GM18520 (cell line): ENCODE measurements around the gene MYO10.
"Not testable (repeated sequence)": the region's sequence is repeated elsewhere in the genome, so short reads cannot be mapped to it uniquely, and the experiment has no call there.

Source experiments
- ATAC-seq: cut with Tn5 transposase; IDR thresholded peaks from one replicate; pipeline ENCODE4 v1.9.1; 2021; ENCODE audit not compliant: unreplicated experiment

The MYO10 gene

DNA sequence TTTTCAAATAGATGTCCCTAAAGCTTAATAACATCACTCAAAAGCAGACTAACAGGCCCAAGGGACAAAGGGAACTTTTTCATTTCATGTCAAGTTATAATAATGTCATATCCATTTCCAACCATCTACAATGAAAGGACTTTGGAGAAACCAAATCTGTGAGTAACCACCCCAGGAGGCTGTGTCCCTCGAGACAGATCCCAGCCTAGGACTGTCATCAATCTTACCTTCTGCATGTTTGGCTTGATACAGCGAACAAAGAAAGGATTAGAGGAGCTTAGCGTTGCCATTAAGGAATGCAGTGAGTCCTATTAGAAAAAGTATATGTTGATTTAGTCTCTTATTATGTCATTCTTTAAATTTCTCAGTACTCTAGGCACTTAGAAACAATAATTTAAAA is 181.5 kb downstream of the MYO10 start:
- ATAC-seq, result no peak

DNA sequence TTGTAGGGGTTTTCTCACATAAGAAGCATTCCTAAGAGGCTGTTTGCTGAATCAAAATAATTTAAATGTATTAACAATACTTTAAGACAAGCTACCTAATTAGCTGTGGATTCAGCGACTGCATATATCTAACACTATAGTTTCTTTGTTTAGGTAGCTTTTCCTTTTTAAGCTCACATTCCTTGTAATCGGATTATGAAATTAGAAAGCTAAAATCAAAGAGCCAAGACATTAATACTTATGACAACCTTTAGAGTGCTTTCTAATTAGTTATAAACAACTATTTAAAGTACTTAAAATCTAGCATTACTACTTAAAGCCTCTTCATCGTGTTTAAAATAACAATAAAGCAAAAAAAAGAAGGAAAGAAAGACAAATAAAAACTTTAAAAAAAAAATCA is 182.0 kb downstream of the MYO10 start:
- no peak for ATAC-seq

DNA sequence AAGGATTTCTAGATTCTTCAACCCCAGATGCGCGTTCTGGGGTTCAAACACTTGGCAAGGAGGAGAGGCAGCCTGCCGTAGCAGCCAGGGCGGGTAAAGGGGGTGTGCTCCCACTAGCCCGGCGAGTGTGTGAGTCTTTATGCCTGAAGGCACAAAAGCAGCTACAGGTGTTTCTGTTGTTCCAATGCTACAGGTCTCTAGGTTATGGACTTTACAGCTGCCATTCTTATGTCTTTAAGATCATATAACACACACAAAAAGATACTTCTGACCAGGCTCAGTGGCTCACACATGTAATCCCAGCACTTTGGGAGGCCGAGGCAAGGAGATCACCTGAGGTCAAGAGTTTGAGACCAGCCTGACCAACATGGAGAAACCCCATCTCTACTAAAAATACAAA is 185.6 kb downstream of the MYO10 start:
- no peak for ATAC-seq

DNA sequence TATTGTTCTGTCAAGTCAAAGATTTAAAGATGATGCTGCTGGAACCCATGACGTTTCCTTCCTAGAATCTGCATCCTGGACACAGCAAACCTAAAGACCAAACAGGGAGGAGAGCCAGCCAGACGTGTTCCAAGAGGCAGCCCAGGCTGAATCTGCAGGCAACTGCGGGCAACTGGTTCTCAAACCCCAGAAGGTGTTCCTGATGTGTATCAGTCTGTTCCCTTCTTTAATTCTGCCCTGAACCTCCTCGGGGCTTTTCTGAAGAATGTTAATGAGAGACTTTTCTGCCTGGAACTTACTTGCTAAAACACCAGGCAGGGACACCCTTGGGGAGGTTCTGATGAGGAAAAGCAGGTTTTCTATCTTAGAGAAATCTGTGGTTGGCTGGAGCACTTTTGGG is 186.5 kb downstream of the MYO10 start:
- no peak for ATAC-seq

DNA sequence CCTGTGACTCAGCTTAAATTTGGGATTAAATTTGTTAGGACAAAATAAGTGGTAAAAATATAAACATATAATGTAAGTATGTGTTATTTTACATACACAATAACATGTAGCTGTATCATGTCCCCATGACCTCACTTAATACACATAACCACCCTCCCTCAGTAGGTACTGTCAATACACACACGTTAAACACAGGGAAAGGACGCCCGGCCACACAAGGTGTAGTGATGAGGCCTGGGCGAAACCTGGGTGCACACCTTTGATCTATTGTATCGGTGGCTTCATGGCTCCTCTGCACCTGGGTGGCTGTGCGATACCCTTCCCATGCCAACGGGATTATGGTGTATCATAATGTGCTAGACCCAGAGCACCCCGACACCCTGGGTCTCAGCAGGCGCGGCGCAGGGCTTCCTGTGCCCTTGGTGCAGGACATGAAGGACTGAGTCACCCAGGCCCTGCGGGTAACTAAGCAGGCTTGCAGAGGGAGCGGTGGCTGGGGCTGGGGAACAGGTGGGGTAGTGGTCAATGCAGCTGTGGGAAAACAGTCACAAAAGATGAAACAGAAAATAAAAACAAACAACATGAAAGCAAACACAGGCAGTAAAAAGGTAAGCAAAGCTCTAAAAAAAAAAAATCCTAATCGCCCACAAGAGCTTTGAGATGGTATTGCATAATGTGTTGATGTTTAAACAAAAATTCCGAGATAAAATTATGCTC is 191.8 kb downstream of the MYO10 start:
- ATAC-seq, result no peak

DNA sequence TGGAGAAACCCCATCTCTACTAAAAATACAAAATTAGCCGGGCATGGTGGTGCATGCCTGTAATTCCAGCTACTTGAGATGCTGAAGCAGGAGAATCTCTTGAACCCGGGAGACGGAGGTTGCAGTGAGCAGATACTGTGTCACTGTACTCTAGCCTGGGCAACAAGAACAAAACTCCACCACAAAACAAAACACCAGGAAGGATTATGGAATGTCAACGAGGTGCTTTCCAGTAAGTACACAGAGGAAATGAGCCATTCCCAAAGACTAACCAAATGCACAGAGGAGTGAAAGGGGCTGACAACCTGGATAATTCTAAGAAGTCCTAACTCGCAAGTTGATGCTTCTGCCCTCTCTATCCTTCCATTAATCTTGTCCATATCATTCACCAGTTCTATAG is 193.2 kb downstream of the MYO10 start:
- ATAC-seq, result no peak

DNA sequence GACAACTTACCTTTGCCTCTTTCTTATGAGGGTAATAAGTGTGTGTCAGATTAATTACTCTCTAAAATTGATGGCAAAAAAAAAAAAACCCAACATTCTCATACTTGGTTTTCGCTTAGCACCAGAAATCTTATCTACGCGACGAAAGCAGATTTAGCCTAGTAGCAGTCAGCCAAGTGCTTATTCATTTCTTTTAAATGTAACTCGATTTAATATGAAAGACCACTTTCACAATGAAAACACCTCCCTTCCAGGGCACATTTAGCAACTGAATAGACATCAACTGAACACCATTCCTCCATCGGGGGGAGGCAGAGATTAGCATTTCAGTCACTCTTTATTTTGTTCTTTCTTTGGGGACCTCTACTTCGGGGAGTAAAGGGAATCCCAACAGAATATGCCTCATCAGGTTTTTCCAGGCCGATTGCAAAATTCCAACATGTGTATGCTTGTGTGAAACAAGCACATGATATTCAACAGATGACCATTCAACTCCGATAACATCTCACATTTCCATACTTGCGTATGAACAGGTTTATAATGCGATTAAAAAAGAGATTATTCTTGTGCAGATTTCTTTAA is 195.2 kb downstream of the MYO10 start:
- ATAC-seq, result no peak

DNA sequence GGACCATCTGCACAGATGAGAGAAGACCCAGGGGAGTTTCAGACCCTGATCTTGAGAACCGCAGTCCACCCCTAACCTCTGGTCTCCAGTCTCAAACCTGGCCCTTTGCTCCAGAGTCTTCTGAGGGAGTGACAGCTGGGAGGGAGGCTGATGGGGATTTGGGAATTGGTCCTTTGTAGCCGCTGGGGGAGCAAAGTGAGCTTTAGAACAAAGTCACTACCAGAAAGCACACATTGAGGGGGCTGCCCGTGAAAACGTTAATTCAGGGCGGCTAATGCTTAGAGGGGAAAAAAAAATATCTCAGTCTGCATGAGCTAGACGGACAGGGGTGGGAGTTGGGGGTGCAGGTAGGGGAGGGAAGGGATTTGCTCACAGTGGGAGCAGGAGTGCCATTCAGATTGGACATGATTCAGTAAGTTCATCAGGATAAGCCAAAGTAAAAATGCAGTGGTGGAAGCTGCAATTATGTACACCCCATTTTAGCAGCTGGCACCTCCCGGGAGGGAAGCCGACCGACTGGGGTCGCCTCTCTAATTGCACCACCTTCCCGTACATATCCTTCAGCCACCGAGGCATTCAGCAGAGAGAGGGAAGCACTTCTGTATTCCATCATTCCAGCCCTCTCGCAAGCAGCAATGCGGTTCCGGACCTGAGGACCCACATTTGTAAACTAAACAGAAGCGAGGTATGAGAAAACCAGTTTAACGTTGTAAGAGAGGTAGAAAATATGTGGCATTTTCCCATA is 195.8 kb downstream of the MYO10 start:
- ATAC-seq, result no peak

DNA sequence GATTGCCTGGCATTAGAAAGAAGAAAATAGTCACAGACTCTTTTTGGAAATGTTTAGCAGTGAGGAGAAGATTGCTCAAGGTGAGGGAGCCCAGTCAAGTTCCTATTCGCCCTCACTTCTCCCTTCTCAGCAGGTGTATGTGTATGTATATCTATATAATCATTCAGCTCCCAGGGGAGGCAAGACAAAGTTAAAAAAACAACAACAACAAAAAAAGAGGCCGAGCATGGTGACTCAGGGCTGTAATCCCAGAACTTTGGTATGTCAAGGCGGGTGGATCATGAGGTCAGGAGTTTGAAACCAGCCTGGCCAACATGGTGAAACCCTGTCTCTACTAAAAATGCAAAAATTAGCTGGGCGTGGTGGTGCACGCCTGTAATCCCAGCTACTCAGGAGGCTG is 197.7 kb downstream of the MYO10 start:
- ATAC-seq, result not testable (repeated sequence)

DNA sequence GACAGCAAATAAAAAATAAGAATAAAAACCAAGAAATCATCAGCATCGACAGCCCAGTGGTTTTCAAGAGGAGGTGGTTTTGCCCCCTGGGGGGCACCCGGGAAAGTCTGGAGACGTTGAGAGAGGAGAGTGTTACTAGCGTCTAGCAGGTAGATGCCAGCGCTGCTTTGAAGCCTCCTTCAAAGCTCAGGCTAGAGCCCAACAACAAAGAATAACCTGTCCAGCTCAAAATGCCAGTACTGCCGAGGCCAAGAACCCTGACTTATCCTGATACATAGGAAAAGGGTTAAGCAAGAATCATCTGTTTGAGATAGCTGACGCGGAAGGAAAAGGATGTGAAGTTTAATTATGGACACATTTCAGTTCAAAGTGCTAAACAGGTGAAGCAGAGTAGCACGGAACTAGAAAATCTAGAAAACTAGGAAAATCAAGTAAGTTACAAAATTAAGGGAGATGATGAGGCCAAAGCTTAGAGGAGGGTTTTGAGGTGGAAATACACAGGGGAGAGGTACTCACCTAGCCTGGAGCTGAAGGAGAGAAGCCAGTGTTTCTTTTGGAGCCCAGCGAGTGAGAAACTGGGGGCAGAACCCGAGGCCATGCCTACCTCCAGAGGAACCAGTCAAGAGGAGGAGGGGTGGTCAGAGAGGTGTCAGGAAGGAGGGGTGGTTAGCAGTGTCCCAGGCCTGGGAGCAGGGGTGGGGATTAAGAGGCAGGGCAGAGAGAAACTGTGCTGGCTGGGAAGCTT is 198.3 kb downstream of the MYO10 start:
- ATAC-seq, result no peak

DNA sequence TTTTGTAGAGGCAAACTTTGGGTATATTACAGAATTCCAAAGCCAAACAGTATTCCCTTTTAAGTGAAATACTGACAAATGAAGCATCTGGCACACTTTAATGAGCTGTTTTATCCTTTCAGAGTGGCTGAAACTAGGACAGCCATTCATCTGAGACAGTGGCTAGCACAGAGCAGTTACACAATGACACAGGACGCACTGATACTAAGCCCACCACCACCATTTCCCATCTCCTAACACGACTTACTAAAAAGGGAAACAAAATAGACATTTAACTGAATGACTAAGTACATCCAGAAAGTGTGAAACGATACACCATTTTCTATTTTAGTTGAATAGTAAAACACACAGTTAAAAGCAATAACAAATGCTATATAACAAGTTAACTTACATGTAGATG is 198.9 kb downstream of the MYO10 start:
- no peak for ATAC-seq

DNA sequence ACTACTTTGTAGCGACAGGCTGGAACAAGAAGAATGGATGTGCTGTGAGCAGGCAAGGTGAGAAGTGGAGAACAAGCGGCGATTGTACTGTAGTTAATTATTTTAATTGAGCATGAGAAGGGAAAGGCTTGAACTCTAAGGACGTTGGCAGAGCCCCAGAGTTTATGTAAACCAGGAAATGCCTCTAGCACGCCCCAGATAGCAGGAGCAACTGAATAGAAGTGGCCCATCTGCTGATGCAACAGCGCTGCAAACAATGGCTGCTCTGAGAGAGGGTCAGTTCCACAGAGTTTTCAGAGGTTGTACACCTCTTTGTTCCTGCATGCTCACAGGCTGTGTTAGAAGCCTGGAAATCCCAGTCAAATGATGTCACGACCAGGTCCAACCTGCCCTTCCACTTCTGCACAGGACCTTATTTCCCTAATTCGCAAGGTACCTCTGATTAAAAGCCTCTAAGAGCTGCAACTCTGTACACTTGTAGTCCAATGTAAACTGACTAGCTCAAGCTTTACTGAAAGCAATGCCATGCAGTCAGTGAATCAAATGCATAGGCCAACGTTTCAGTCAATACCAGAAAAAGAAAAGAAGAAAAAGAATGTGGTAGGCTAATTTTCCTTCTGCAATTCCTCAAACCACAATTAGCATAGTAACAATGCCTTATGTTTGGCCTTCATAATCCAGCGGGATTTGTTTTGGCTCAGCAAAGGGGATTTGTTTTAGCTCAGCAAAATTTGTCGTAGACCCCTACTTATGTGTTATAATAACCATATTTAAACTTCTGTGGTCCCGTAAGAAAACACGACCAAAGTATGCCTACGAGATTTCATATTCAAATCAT is 199.7 kb downstream of the MYO10 start:
- ATAC-seq, result no peak

DNA sequence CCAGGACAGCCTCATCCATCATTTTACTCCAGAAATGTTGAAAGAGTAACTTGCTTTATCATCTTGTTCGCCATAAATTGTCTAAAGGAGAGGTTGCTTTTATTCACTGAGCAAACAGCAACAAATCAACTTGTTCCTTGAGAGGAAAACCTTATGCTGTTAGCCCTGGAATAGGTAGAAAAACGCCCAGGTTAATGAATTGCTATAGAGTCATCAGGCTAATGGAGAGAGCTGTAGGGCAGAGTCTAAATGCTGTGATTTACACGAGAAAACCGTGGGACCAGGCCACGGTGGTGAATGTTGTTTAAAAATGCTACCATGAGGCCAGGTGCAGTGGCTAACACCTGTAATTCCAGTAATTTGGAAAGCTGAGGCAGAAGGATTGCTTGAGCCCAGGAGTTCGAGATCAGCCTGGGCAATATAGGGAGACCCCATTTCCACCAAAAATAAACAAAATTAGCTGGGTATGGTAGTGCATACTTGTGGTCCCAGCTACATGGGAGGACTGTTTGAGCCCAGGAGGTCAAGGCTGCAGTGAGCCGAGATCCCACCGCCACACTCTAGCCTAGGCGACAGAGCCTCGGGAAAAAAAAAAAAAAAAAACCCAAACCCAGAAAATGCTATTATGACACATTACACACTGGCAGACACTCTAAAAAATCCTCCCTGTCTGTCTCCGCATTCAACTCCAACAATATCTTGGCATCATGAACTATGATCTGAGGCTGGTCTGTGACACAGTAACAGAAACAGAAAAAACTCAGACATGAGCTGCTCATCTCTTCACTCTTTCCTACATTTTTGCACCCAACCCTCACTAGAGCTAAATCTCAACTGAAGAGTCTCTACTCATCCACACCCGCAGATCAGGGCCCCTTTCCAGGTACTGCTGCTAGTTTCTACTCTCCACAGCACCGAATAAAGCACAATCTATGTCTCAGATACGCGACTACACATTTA is 200.7 kb downstream of the MYO10 start:
- no peak for ATAC-seq

DNA sequence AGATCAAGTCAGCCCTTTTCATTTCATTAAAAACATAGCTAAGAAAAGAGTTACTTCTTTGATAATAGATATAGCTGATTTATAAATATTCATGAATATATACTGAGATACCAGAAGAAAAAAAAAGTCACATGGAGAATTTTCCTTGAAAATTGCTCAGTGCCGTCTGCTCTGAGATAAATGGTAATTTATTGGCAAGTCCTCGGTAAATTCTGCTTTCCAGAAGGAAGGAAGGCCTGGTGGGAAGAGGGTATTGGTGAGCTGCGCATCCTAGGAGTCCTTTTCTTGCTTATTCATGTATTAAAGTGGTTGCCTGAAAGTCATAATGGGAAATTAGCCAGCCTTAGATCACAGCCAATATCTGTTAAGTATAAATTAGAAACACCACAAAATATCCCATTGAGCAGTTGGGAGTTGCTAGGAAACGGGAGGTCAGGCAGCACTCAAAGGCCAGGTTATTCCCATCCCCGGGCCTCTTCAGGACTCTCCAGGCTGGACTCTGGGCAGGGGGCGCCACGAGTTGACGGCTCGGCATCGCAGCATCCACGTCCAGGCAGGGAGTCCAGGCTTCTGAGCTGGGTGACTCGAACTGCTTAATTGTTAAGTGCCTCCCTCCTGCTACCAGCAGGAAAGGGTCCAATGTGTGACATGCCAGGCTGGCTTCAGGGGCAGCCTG is 202.6 kb downstream of the MYO10 start:
- ATAC-seq, result no peak

DNA sequence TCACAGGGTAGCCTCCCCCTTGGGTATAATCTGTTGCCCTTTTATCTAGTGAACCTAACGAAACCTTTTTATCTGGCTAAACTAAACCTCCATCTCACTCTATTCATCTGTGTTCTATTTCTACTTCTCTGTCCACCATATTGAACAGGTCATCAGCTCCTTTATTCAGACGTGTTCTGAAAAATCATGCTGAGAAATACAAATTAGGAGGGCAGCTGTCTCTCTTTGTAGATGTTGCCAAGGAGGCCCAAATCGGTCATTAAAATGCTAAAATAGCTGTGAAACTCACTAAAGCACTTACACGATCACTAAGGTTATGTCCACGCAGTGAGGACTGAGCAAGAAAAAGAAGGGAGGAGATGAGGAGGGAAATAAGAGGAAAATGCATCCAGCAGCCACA is 203.7 kb downstream of the MYO10 start:
- ATAC-seq, result no peak

DNA sequence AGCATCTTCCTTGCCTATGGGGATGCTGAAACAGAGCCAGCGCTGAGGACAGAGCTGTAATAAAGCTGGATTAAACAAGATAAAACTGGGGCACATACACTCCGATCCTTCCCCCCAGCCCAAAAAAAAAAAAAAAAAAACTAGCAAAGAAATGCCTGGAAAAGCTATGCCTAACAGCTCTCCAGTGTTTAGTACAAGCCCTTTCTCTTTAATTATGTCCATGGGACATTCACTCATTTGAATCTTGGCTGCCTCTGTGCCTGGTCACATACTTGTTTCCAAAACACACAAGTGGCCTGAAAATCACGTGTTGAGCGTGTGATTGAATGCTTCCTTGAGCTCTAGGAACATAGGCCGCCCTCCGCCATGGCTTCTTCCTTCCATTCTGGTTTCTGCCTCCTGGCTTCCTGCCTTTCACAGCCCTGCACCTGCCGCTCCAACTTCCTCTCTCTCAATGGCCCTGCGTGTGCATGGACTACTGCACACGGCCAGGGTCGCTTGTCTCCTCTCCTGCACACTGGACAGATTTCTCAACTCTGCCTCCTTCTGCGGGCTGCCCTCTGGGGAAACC is 208.2 kb downstream of the MYO10 start:
- no peak for ATAC-seq

DNA sequence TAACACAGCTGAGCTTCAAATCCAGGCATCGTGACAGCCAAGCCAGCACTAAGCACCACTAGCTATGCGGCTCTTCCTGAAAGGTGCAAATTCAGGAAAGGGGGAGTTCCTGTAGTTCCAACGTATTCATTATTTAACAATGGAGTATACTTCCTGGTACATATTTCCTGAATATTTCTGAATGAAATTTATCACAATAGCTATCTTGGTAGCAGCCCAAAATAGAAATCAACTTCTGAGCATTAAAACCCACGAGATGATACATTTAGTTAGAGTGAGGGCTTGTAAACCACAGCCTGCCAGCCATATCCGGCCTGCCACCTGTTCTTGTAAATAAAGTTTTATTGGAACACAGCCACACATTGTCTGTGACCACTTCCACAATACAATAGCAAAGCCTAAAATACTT is 209.5 kb downstream of the MYO10 start:
- no peak for ATAC-seq

DNA sequence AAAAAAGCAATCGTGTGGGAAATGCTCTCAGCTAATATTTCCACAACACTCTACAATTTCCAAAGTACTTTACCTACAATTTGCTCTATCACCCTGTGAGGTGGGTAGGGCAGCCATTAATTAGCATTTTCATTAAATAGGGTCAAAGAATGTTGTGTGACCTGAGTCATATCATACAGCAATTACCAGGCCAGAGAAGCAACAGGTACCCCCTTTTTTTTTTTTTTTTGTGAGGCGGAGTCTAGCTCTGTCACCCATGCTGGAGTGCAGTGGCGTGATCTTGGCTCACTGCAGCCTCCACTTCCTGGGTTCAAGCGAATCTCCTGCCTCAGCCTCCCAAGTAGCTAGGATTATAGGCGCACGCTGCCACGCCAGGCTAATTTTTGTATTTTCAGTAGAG is 210.5 kb downstream of the MYO10 start:
- no peak for ATAC-seq

DNA sequence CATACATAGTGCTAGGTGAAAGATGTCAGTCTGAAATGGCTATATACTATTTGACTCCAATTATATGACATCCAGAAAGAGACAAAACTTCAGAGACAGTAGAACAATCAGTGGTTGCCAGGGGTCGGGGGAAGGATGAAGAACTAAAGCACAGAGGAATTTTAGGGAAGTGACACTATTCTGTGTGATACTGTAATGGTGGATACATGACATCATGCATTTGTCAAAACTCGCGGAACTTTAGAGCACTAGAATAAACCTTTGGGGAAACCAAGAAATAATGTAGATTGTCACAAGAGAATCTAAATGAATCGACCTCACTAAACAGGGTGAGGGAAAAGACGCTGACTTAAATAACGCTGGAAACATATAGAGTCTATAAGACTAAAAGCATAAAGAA is 212.3 kb downstream of the MYO10 start:
- ATAC-seq, result no peak
